Heart left ventricle (tissue), 16 donors: ENCODE data around the gene SLX1A. TPM values are rescaled to one million over a fixed set of nuclear protein-coding genes. Genes with fewer than 3 reads are reported as not detected.
"Not testable (repeated sequence)": the region's sequence is repeated elsewhere in the genome, so short reads cannot be mapped to it uniquely, and the experiment has no call there.

Experiments used
- ATAC-seq, 4 donors: fragments of 200-7000 bp; cut with Tn5 transposase; one replicate each; pipeline ENCODE4 v1.9.1; 2020 to 2022; ENCODE audit warnings: moderate library complexity in 4 of 4, mild to moderate bottlenecking in 3 of 4, moderate number of reproducible peaks in 1 of 4
- DNase-seq, 5 donors: peaks; one replicate each; pipeline ENCODE4 v3.0.0-alpha.2; 2020
- H3K27ac ChIP-seq, 12 donors: fragments of 200-600 bp; sonication (generic) in 4 of 12; one replicate each; pipeline versions ENCODE4 v1.5.0 to v1.8.0; 2016 to 2022; ENCODE audit warnings: mild to moderate bottlenecking in 2 of 12
- H3K27me3 ChIP-seq, 9 donors: fragments of 200-600 bp; sonication (generic) in 2 of 9; one replicate each; pipeline versions ENCODE4 v1.5.1 to v1.8.0; 2016 to 2022; ENCODE audit warnings: mild to moderate bottlenecking in 3 of 9
- H3K36me3 ChIP-seq, 9 donors: fragments of 200-600 bp; sonication (generic) in 2 of 9; one replicate each; pipeline versions ENCODE4 v1.5.0 to v1.8.0; 2018 to 2022; ENCODE audit warnings: mild to moderate bottlenecking in 2 of 9
- H3K4me1 ChIP-seq, 12 donors: fragments of 200-600 bp; sonication (generic) in 4 of 12; one replicate each; pipeline versions ENCODE4 v1.5.0 to v1.8.0; 2016 to 2022; ENCODE audit warnings: mild to moderate bottlenecking in 3 of 12
- H3K4me3 ChIP-seq, 12 donors: fragments of 200-600 bp; sonication (generic) in 4 of 12; one replicate each; pipeline versions ENCODE4 v1.5.0 to v1.8.0; 2017 to 2022; ENCODE audit warnings: mild to moderate bottlenecking in 9 of 12, moderate library complexity in 4 of 12
- H3K9me3 ChIP-seq, 12 donors: fragments of 200-600 bp; sonication (generic) in 4 of 12; one replicate each; pipeline versions ENCODE4 v1.5.0 to v1.8.0; 2016 to 2022; ENCODE audit warnings: mild to moderate bottlenecking in 1 of 12
- CTCF ChIP-seq, 12 donors: fragments of 200-600 bp; sonication (generic) in 4 of 12; IDR thresholded peaks; one replicate each; pipeline versions ENCODE4 v1.5.0 to v1.8.0; 2018 to 2022; ENCODE audit warnings: antibody characterized with exemption in 12 of 12, mild to moderate bottlenecking in 5 of 12
- WGBS, 4 donors: extraction: QIAGEN DNeasy Blood & Tissue Kit in 2 of 4; methylation state at CpG; one replicate each; pipeline versions ENCODE4 v1.1.5 to v1.1.7; 2013 to 2018; 5-methylcytosine and 5-hydroxymethylcytosine counted together
- intact Hi-C, 10 donors: fragments of 100-400 bp; cut with DNase I; formaldehyde crosslinking; loops; one replicate each; pipeline versions ENCODE4 v1.11.1 to v1.14.2; 2022
- polyA plus RNA-seq, 2 donors: library from polyadenylated mRNA; stranded (reverse); fragments of 200-250 nt; gene quantifications; one replicate each; pipeline ENCODE4 v1.2.3, GENCODE V29; 2013
- total RNA-seq, 9 donors: library from RNA; depleted of rRNA in 2 of 9; stranded (reverse); fragments of >200 nt in 2 of 9; fragmentation: NEBNext Ultra II Directional in 3 of 9; extraction: Animal tissue kit (Norgen Biotek cat#: 25700) in 3 of 9; gene quantifications; one replicate each; pipeline versions ENCODE4 v1.1.0 to v1.2.4, GENCODE V29; 2016 to 2023
- donor health status: ischemic (EF 13 %, LVEDD 7.1; RV severe dilation, severe dysfunction).
- donor health status: healthy with polysubstance abuse.
- donor health status: DM: no; HTN: yes; CAD: no.
- donor health status: DM: no; HTN: no; CAD: no.
- donor health status: ischemic (EF 25% LVEDD 6.9; RV normal size, moderate dysfunction).
- donor health status: ischemic (EF 25% LVEDD 5.7; RV mildly dilated, moderate dysfunction).
- donor health status: healthy.
- donor health status: DM: yes; HTN: yes; CAD: no.
- donor health status: ischemic (EF 35%, LVEDD 5.7; RV mildly dilated, moderate dysfunction).
- donor health status: nonischemic (EF 11% LVEDD 7.7; RV severe dilation, severe dysfunction).
- donor health status: DM: yes; HTN: yes; CAD: no.
- donor health status: PGD.
- donor health status: ischemic (EF 29% LVEDD 5.4; RV normal size, mild dysfunction).
- donor health status: nonischemic (EF 23%, LVEDD 6.1; RV moderate dilation, normal function).

The SLX1A gene
- total and polyA plus RNA-seq, 11 donors = 8.2 to 32.2 (median 25.6) TPM

GRCh38 chr16:30187971-30188561, 5.6 kb upstream of the SLX1A start:
- intact Hi-C loops = no loop called here
- no peak for TF ChIP-seq CTCF (IDR thresholded peaks at IDR 0.05)
- Histone ChIP-seq H3K4me3 (peak overlapping the region in 1 of 12 donors; percentile 73), H3K27ac (peak overlapping the region in 1 of 12 donors; percentile 91), H3K36me3 (peaks cover 0 to 22% (median 0%) of the 10 kb centered on the region in 9 donors), H3K9me3 (no peaks in the 10 kb centered on the region), H3K27me3 (no peaks in the 10 kb centered on the region), H3K4me1 (peaks cover 0 to 31% (median 9%) of the 10 kb centered on the region in 12 donors)
- ATAC-seq (no peak), DNase-seq (peak in 1 of 5 donors; percentile 62)
- WGBS, 4 donors = 93 to 96% (median 94%) methylated on average over 9 to 23 of the region's 23 CpGs

GRCh38 chr16:30191158-30191557, 2.5 kb upstream of the SLX1A start:
- Histone ChIP-seq H3K36me3 (peaks cover 0 to 21% (median 0%) of the 10 kb centered on the region in 9 donors), H3K4me1 (peaks cover 0 to 21% (median 1%) of the 10 kb centered on the region in 12 donors)
- DNase-seq, H3K27me3 ChIP-seq, H3K9me3 ChIP-seq, H3K27ac ChIP-seq, H3K4me3 ChIP-seq, ATAC-seq, intact Hi-C loops: not testable (repeated sequence)
- 90 to 100% (median 92%) methylated on average over 4 to 6 of the region's 12 CpGs for WGBS, 4 donors

GRCh38 chr16:30193098-30193497, 577 bp upstream of the SLX1A start:
- H3K4me1 ChIP-seq, H3K27me3 ChIP-seq, intact Hi-C loops, DNase-seq, H3K4me3 ChIP-seq, H3K27ac ChIP-seq, H3K36me3 ChIP-seq, H3K9me3 ChIP-seq: not testable (repeated sequence)
- peak; percentile 4 to 21 (median 10) for ATAC-seq
- no CpG with 5 or more reads among the region's 21 CpGs for WGBS, 4 donors

GRCh38 chr16:30194172-30194925, 674 bp downstream of the SLX1A start:
- H3K4me3 ChIP-seq = peak overlapping the region in 10 of 12 donors; percentile 7 to 60 (median 48)
- H3K9me3 ChIP-seq, H3K27me3 ChIP-seq, H3K4me1 ChIP-seq, H3K36me3 ChIP-seq, H3K27ac ChIP-seq, DNase-seq, intact Hi-C loops: not testable (repeated sequence)
- ATAC-seq = peak; percentile 58 to 83 (median 80)
- 7 to 12% (median 9%) methylated on average over 14 to 19 of the region's 60 CpGs; no CpG with 5 or more reads in 1 of the 4 donors for WGBS, 4 donors

- ATAC-seq, H3K27ac ChIP-seq, intact Hi-C loops, H3K4me1 ChIP-seq, H3K36me3 ChIP-seq, H3K27me3 ChIP-seq, DNase-seq, H3K4me3 ChIP-seq, H3K9me3 ChIP-seq: not testable (repeated sequence)
- WGBS, 4 donors = 63 to 96% (median 80%) methylated on average over 1 of the region's 2 CpGs; no CpG with 5 or more reads in 1 of the 4 donors
Measured at GRCh38 chr16:30197001-30197400, 3.3 kb downstream of the SLX1A start.

- H3K4me1 ChIP-seq, H3K4me3 ChIP-seq, H3K36me3 ChIP-seq, H3K27me3 ChIP-seq, intact Hi-C loops, DNase-seq, H3K27ac ChIP-seq, H3K9me3 ChIP-seq: not testable (repeated sequence)
- peak; percentile 34 to 61 (median 44) for ATAC-seq
- no CpG with 5 or more reads among the region's 3 CpGs for WGBS, 4 donors
Measured at GRCh38 chr16:30199049-30199448, 5.4 kb downstream of the SLX1A start, which contains the start of gene SULT1A3. SULT1A3 (plus strand) TSS chr16:30199255; CDS start chr16:30200729, 1,474 bp downstream.

- DNase-seq, H3K9me3 ChIP-seq, H3K27ac ChIP-seq, H3K36me3 ChIP-seq, H3K4me1 ChIP-seq, intact Hi-C loops, H3K4me3 ChIP-seq, H3K27me3 ChIP-seq: not testable (repeated sequence)
- ATAC-seq = peak in 3 of 4 donors; percentile 47 to 61 (median 48)
- no CpG with 5 or more reads among the region's 15 CpGs for WGBS, 4 donors
Measured at GRCh38 chr16:30199608-30200343, 6.1 kb downstream of the SLX1A start.

- H3K36me3 ChIP-seq, intact Hi-C loops, H3K4me1 ChIP-seq, H3K9me3 ChIP-seq, H3K27me3 ChIP-seq: not testable (repeated sequence)
- H3K27ac ChIP-seq = peak overlapping the region in 3 of 12 donors; percentile 31 to 68 (median 52)
- 1 to 2% (median 2%) methylated on average over 14 to 20 of the region's 52 CpGs; no CpG with 5 or more reads in 1 of the 4 donors for WGBS, 4 donors
- peak; percentile 47 to 70 (median 64) for ATAC-seq
- peak in 4 of 5 donors; percentile 13 to 29 (median 18) for DNase-seq
- peak overlapping the region; percentile 37 to 62 (median 52) for H3K4me3 ChIP-seq
Measured at GRCh38 chr16:30205541-30206236, 12.0 kb downstream of the SLX1A start.

GRCh38 chr16:30206252-30206651, 12.6 kb downstream of the SLX1A start:
- H3K27me3 ChIP-seq, H3K4me1 ChIP-seq, H3K9me3 ChIP-seq, intact Hi-C loops, DNase-seq, H3K36me3 ChIP-seq: not testable (repeated sequence)
- H3K4me3 ChIP-seq = peak overlapping the region; percentile 37 to 62 (median 52)
- ATAC-seq = peak in 3 of 4 donors; percentile 15 to 34 (median 30)
- peak overlapping the region in 3 of 12 donors; percentile 31 to 68 (median 52) for H3K27ac ChIP-seq
- no CpG with 5 or more reads among the region's 33 CpGs for whole genome bisulfite sequencing, 4 donors
